ENCODE measurements around the gene EZH1.

Gene EZH1

GRCh38 chr17:42744806-42745617, at the start of gene EZH1:
TSS of gene EZH1 (minus strand) at chr17:42745040. CDS start at chr17:42728941, 16,099 bp downstream.
- peak within 1 kb of the TSS; percentile 92 for H3K27ac Mint-ChIP-seq
- no peaks in the 10 kb centered on the region for H3K9me3 Mint-ChIP-seq
- peaks cover 9% of the 10 kb centered on the region for H3K27me3 Mint-ChIP-seq
- H3K4me1 Mint-ChIP-seq (ENCODE audit: low read depth): peaks cover 15% of the 10 kb centered on the region
- H3K4me3 Mint-ChIP-seq: peak within 1 kb of the TSS; percentile 89
- H3K36me3 Mint-ChIP-seq (ENCODE audit: low read depth): no peaks in the 10 kb centered on the region

- no peak overlapping the region for H3K27ac Mint-ChIP-seq
- no peak overlapping the region for H3K4me3 Mint-ChIP-seq
- peaks cover 9% of the 10 kb centered on the region for H3K4me1 Mint-ChIP-seq (ENCODE audit: low read depth)
- H3K27me3 Mint-ChIP-seq: peaks cover 13% of the 10 kb centered on the region
- no peaks in the 10 kb centered on the region for H3K9me3 Mint-ChIP-seq
- peaks cover 4% of the 10 kb centered on the region for H3K36me3 Mint-ChIP-seq (ENCODE audit: low read depth)
These were observed 47.7 kb upstream of the EZH1 start for GRCh38 chr17:42792545-42792944.

- H3K27ac Mint-ChIP-seq: no peak overlapping the region
- no peak overlapping the region for H3K4me3 Mint-ChIP-seq
- no peaks in the 10 kb centered on the region for H3K9me3 Mint-ChIP-seq
- peaks cover 3% of the 10 kb centered on the region for H3K4me1 Mint-ChIP-seq (ENCODE audit: low read depth)
- H3K36me3 Mint-ChIP-seq (ENCODE audit: low read depth): peaks cover 4% of the 10 kb centered on the region
- peaks cover 16% of the 10 kb centered on the region for H3K27me3 Mint-ChIP-seq
These were observed 47.1 kb upstream of the EZH1 start for GRCh38 chr17:42791948-42792347.

GRCh38 chr17:42787266-42787665, 42.4 kb upstream of the EZH1 start:
- Mint-ChIP-seq H3K9me3 (no peaks in the 10 kb centered on the region), H3K4me1 (ENCODE audit: low read depth) (peaks cover 21% of the 10 kb centered on the region), H3K27me3 (peaks cover 58% of the 10 kb centered on the region), H3K4me3 (no peak overlapping the region), H3K36me3 (ENCODE audit: low read depth) (no peaks in the 10 kb centered on the region), H3K27ac (no peak overlapping the region)

- H3K9me3 Mint-ChIP-seq: no peaks in the 10 kb centered on the region
- no peaks in the 10 kb centered on the region for H3K36me3 Mint-ChIP-seq (ENCODE audit: low read depth)
- H3K4me1 Mint-ChIP-seq (ENCODE audit: low read depth): peaks cover 24% of the 10 kb centered on the region
- no peak overlapping the region for H3K4me3 Mint-ChIP-seq
- no peak overlapping the region for H3K27ac Mint-ChIP-seq
- H3K27me3 Mint-ChIP-seq: peaks cover 64% of the 10 kb centered on the region
These were observed 40.2 kb upstream of the EZH1 start for GRCh38 chr17:42784811-42785592.

- no peak overlapping the region for H3K4me3 Mint-ChIP-seq
- H3K36me3 Mint-ChIP-seq (ENCODE audit: low read depth): peaks cover 4% of the 10 kb centered on the region
- no peak overlapping the region for H3K27ac Mint-ChIP-seq
- H3K9me3 Mint-ChIP-seq: no peaks in the 10 kb centered on the region
- H3K27me3 Mint-ChIP-seq: peaks cover 62% of the 10 kb centered on the region
- H3K4me1 Mint-ChIP-seq (ENCODE audit: low read depth): peaks cover 24% of the 10 kb centered on the region
These were observed 39.6 kb upstream of the EZH1 start for GRCh38 chr17:42784409-42784808.

- Mint-ChIP-seq H3K27ac (no peak overlapping the region), H3K4me1 (ENCODE audit: low read depth) (peaks cover 24% of the 10 kb centered on the region), H3K9me3 (no peaks in the 10 kb centered on the region), H3K4me3 (no peak overlapping the region), H3K36me3 (ENCODE audit: low read depth) (peaks cover 9% of the 10 kb centered on the region), H3K27me3 (peaks cover 62% of the 10 kb centered on the region)
These were observed 38.9 kb upstream of the EZH1 start for GRCh38 chr17:42783791-42784138.

- no peak overlapping the region for H3K4me3 Mint-ChIP-seq
- H3K9me3 Mint-ChIP-seq: no peaks in the 10 kb centered on the region
- H3K36me3 Mint-ChIP-seq (ENCODE audit: low read depth): peaks cover 12% of the 10 kb centered on the region
- H3K4me1 Mint-ChIP-seq (ENCODE audit: low read depth): peaks cover 24% of the 10 kb centered on the region
- H3K27ac Mint-ChIP-seq: no peak overlapping the region
- H3K27me3 Mint-ChIP-seq: peaks cover 62% of the 10 kb centered on the region
These were observed 38.4 kb upstream of the EZH1 start for GRCh38 chr17:42783062-42783790.

GRCh38 chr17:42782166-42783061, 37.6 kb upstream of the EZH1 start:
- peaks cover 24% of the 10 kb centered on the region for H3K4me1 Mint-ChIP-seq (ENCODE audit: low read depth)
- H3K9me3 Mint-ChIP-seq: no peaks in the 10 kb centered on the region
- peaks cover 55% of the 10 kb centered on the region for H3K27me3 Mint-ChIP-seq
- H3K4me3 Mint-ChIP-seq: no peak overlapping the region
- H3K36me3 Mint-ChIP-seq (ENCODE audit: low read depth): peaks cover 20% of the 10 kb centered on the region
- H3K27ac Mint-ChIP-seq: no peak overlapping the region

GRCh38 chr17:42781639-42782165, 36.9 kb upstream of the EZH1 start:
- H3K9me3 Mint-ChIP-seq: no peaks in the 10 kb centered on the region
- peaks cover 22% of the 10 kb centered on the region for H3K36me3 Mint-ChIP-seq (ENCODE audit: low read depth)
- H3K4me3 Mint-ChIP-seq: no peak overlapping the region
- H3K27me3 Mint-ChIP-seq: peaks cover 50% of the 10 kb centered on the region
- no peak overlapping the region for H3K27ac Mint-ChIP-seq
- H3K4me1 Mint-ChIP-seq (ENCODE audit: low read depth): peaks cover 24% of the 10 kb centered on the region

- Mint-ChIP-seq H3K9me3 (no peaks in the 10 kb centered on the region), H3K4me3 (no peak overlapping the region), H3K36me3 (ENCODE audit: low read depth) (peaks cover 26% of the 10 kb centered on the region), H3K4me1 (ENCODE audit: low read depth) (peaks cover 24% of the 10 kb centered on the region), H3K27me3 (peaks cover 45% of the 10 kb centered on the region), H3K27ac (no peak overlapping the region)
These were observed 36.2 kb upstream of the EZH1 start for GRCh38 chr17:42780851-42781638.

- Mint-ChIP-seq H3K9me3 (no peaks in the 10 kb centered on the region), H3K4me3 (no peak within 1 kb of the TSS), H3K4me1 (ENCODE audit: low read depth) (peaks cover 21% of the 10 kb centered on the region), H3K27ac (no peak within 1 kb of the TSS), H3K36me3 (ENCODE audit: low read depth) (peaks cover 34% of the 10 kb centered on the region), H3K27me3 (peaks cover 38% of the 10 kb centered on the region)
These were observed 35.4 kb upstream of the EZH1 start, which contains the start of gene WNK4 for GRCh38 chr17:42779936-42780850. TSS of gene WNK4 (plus strand) at chr17:42780610. CDS start at chr17:42780699, 89 bp downstream.
